K562 (cell line): ENCODE data around the gene DROSHA. TPM values are rescaled to one million over a fixed set of nuclear protein-coding genes. Genes with fewer than 3 reads are reported as not detected.

Source experiments
- ATAC-seq: fragments of 200-7000 bp; cut with Tn5 transposase; 3 replicates; pipeline ENCODE4 v1.9.1; 2020; ENCODE audit warnings: moderate library complexity
- Bru-seq: library from RNA; stranded (reverse); fragments of 400-500 nt; gene quantifications from one replicate; lab custom pipeline; 2021; lab: Mats Ljungman, UMichigan
- BruChase-seq, 2 experiments: library from RNA; stranded (reverse); fragments of 400-500 nt; gene quantifications; one replicate each; lab custom pipeline; 2021; lab: Mats Ljungman, UMichigan
- BruUV-seq: library from RNA; stranded (reverse); fragments of 400-500 nt; replicated peaks from 2 replicates; lab custom pipeline; 2021; lab: Mats Ljungman, UMichigan
- CTCF ChIA-PET: fragments of 300-600 bp; formaldehyde crosslinking; extraction: SDS; loops from one replicate; lab custom pipeline; 2021; ENCODE audit warnings: low intra/inter-chr PET ratio; lab: Yijun Ruan, JAX
- POLR2A ChIA-PET: fragments of 300-600, 350-650 bp; sonication (Branson Sonifier 250); formaldehyde crosslinking; extraction: SDS; loops from one replicate; lab custom pipeline; 2021; ENCODE audit warnings: antibody characterized with exemption, inconsistent platforms; lab: Yijun Ruan, JAX
- DNase-seq, 4 experiments: peaks; one replicate each; pipeline versions ENCODE4 v3.0.0 to v3.0.0-alpha.2; 2011 to 2018; ENCODE audit warnings: low spot score in 3 of 4, mixed read lengths in 3 of 4; ENCODE audit errors: extremely low read depth in 1 of 4
- FAIRE-seq: peaks from 2 replicates; lab custom pipeline; 2011; peaks lifted over from hg19 to GRCh38; lab: Jason Lieb, UNC
- H2AFZ ChIP-seq: 2 replicates; pipeline ENCODE4 v1.6.0; 2011; ENCODE audit warnings: low read depth, low read length, control low read depth, inconsistent platforms
- H3K27ac ChIP-seq: fragments of 200-600 bp; 3 replicates; pipeline ENCODE4 v1.8.0; 2011; ENCODE audit warnings: low read depth, mild to moderate bottlenecking, control low read depth, inconsistent platforms, low read length, moderate library complexity, mixed read lengths; ENCODE audit errors: extremely low read depth
- H3K27me3 ChIP-seq, 2 experiments: fragments of 300-600 bp in 1 of 2; 2 replicates in 1 of 2; 3 replicates in 1 of 2; pipeline versions ENCODE4 v1.6.0 to v1.8.0; 2011; ENCODE audit warnings: inconsistent platforms in 2 of 2, low read length in 2 of 2, mild to moderate bottlenecking in 1 of 2, mixed read lengths in 1 of 2, moderate library complexity in 1 of 2; ENCODE audit not compliant: control insufficient read depth in 2 of 2, insufficient read depth in 2 of 2
- H3K36me3 ChIP-seq: fragments of 300-600 bp; 3 replicates; pipeline ENCODE4 v1.8.0; 2011; ENCODE audit warnings: mild to moderate bottlenecking, low read length, inconsistent platforms; ENCODE audit not compliant: control insufficient read depth, insufficient read depth
- H3K4me1 ChIP-seq, 2 experiments: fragments of 200-600 bp in 1 of 2; replicated peaks in 1 of 2; 2 replicates in 1 of 2; 3 replicates in 1 of 2; pipeline versions ENCODE4 v1.5.1 to v1.8.0; 2011; ENCODE audit warnings: inconsistent platforms in 2 of 2, low read length in 2 of 2, mild to moderate bottlenecking in 1 of 2, mixed read lengths in 1 of 2, moderate library complexity in 1 of 2; ENCODE audit not compliant: control insufficient read depth in 2 of 2, insufficient read depth in 2 of 2
- H3K4me2 ChIP-seq: 2 replicates; pipeline ENCODE4 v1.6.1; 2011; ENCODE audit warnings: low read length, control low read depth, inconsistent platforms, mixed read lengths; ENCODE audit not compliant: insufficient read depth
- H3K4me3 ChIP-seq: fragments of 200-600 bp; sonication (generic), shearing (Covaris generic); 2 replicates; pipeline ENCODE4 v1.5.1; 2016; ENCODE audit warnings: control low read depth, inconsistent platforms
- H3K79me2 ChIP-seq: fragments of 200-600 bp; 3 replicates; pipeline ENCODE4 v1.8.0; 2011; ENCODE audit warnings: low read length, inconsistent platforms; ENCODE audit not compliant: control insufficient read depth, insufficient read depth
- H3K9ac ChIP-seq, 2 experiments: 2 replicates each; pipeline versions ENCODE4 v1.6.0 to v1.6.1; 2011; ENCODE audit warnings: low read depth in 2 of 2, low read length in 2 of 2, control low read depth in 1 of 2, inconsistent platforms in 1 of 2, mild to moderate bottlenecking in 1 of 2, mixed read lengths in 1 of 2; ENCODE audit not compliant: insufficient read depth in 1 of 2
- H3K9me1 ChIP-seq: one replicate; pipeline ENCODE4 v1.6.0; 2011; ENCODE audit warnings: inconsistent platforms, mild to moderate bottlenecking, low read length, moderate library complexity; ENCODE audit not compliant: control insufficient read depth, insufficient read depth
- H3K9me3 ChIP-seq: replicated peaks from 2 replicates; pipeline ENCODE4 v1.5.1; 2011; ENCODE audit warnings: low read depth, low read length, inconsistent platforms; ENCODE audit not compliant: control insufficient read depth, insufficient read depth
- H4K20me1 ChIP-seq: replicated peaks from 2 replicates; pipeline ENCODE4 v1.6.1; 2011; ENCODE audit warnings: low read length, inconsistent platforms, mixed read lengths; ENCODE audit not compliant: control insufficient read depth, insufficient read depth
- CREM ChIP-seq: IDR thresholded peaks from 2 replicates; pipeline ENCODE4 v1.6.1; 2014; ENCODE audit warnings: antibody characterized with exemption, low read depth
- CTCFL ChIP-seq: IDR thresholded peaks from 2 replicates; pipeline ENCODE4 v1.6.1; 2011; ENCODE audit warnings: borderline replicate concordance, low read depth, mild to moderate bottlenecking, moderate library complexity, low read length; ENCODE audit not compliant: insufficient read depth, poor library complexity, severe bottlenecking
- SP1 ChIP-seq: sonication (generic); formaldehyde crosslinking; IDR thresholded peaks from 2 replicates; pipeline ENCODE4 v1.8.1; 2022; ENCODE audit warnings: mild to moderate bottlenecking, missing genetic modification reagents
- UBTF ChIP-seq, 2 experiments: IDR thresholded peaks; 2 replicates each; pipeline ENCODE4 v1.6.1; 2012; ENCODE audit warnings: improper control_type of control experiment in 2 of 2, low read depth in 2 of 2, low read length in 2 of 2, borderline replicate concordance in 1 of 2
- ZNF311 ChIP-seq: fragments of 250-450 bp; sonication (Bioruptor Pico); IDR thresholded peaks from 2 replicates; pipeline ENCODE4 v1.4.0; 2020; ENCODE audit warnings: mild to moderate bottlenecking, moderate library complexity
- WGBS: fragments of 100-300 bp; shearing (Covaris generic); methylation state at CpG from one replicate; pipeline ENCODE4 v1.1.6; 2016; ENCODE audit warnings: low coverage, mixed read lengths; ENCODE audit not compliant: insufficient coverage; ENCODE audit errors: missing lambda C conversion rate; 5-methylcytosine and 5-hydroxymethylcytosine counted together
- in situ Hi-C: fragments of 300-500 bp; cut with MboI; formaldehyde crosslinking; loops from 4 replicates; pipeline ENCODE4 v1.15.0; 2018; ENCODE audit warnings: inconsistent platforms, mixed read lengths
- intact Hi-C: fragments of 100-400 bp; cut with micrococcal nuclease; formaldehyde crosslinking; loops from 2 replicates; pipeline ENCODE4 v1.14.2; 2022
- long read RNA-seq, 3 experiments: library from polyadenylated mRNA in 2 of 3; library from RNA in 1 of 3; unstranded in 2 of 3; stranded (forward) in 1 of 3; transcript quantifications; one replicate each; pipeline ENCODE4 v2.0.0, GENCODE V29; 2019 to 2022
- polyA minus RNA-seq, 3 experiments: library from RNA; depleted of rRNA, polyadenylated mRNA; stranded (reverse); fragments of >200 nt; gene quantifications; 2 replicates each; pipeline ENCODE4 v1.2.3, GENCODE V29; 2011
- polyA plus RNA-seq, 8 experiments: library from polyadenylated mRNA; depleted of rRNA in 4 of 8; stranded (reverse) in 5 of 8; unstranded in 3 of 8; fragments of >200 nt; fragmentation: Nextera tagmentation in 2 of 8; fragmentation: Illumina TruSeq in 1 of 8; extraction: Ambion mirVana in 2 of 8; extraction: Trizol in 1 of 8; gene quantifications; 2 replicates each; pipeline versions ENCODE4 v1.2.1 to v1.2.3, GENCODE V29; 2011 to 2014; ENCODE audit warnings: inconsistent platforms in 1 of 8, missing spikeins in 1 of 8
- total RNA-seq, 7 experiments: library from RNA; depleted of rRNA in 6 of 7; stranded (reverse); fragments of >200 nt in 6 of 7; fragmentation: Illumina TruSeq in 2 of 7; extraction: Trizol in 2 of 7; gene quantifications; 2 replicates each; pipeline versions ENCODE4 v1.2.1 to v1.2.3, GENCODE V29; 2011 to 2021; ENCODE audit warnings: low replicate concordance in 1 of 7

Gene DROSHA
- 199 and 361 TPM in 2 replicates for total RNA-seq (2011; cell fraction: chromatin; rRNA removed; ENCODE audit: low replicate concordance)
- total RNA-seq (2011; cell fraction: nucleolus; rRNA removed): 84.9 and 101 TPM in 2 replicates
- total RNA-seq (2011; cell fraction: nucleoplasm; rRNA removed): 121 and 152 TPM in 2 replicates
- total RNA-seq (2014; rRNA removed): 74.3 and 75.7 TPM in 2 replicates
- total RNA-seq (2014; rRNA removed; fragmentation: Illumina TruSeq; extraction: Trizol): 56.5 and 59.7 TPM in 2 replicates
- 52.8 and 61.4 TPM in 2 replicates for total RNA-seq (2015; rRNA removed; fragmentation: Illumina TruSeq; extraction: Trizol)
- 96.7 and 109 TPM in 2 replicates for total RNA-seq (2021)
- polyA plus RNA-seq (2011; rRNA removed): 68.9 and 75.6 TPM in 2 replicates
- polyA plus RNA-seq (2011; cell fraction: cytosol; rRNA removed): 38.4 and 56.0 TPM in 2 replicates
- 154 and 159 TPM in 2 replicates for polyA plus RNA-seq (2011; cell fraction: nucleus; rRNA removed)
- 41.7 and 67.6 TPM in 2 replicates for polyA plus RNA-seq (2012)
- 59.7 and 71.6 TPM in 2 replicates for polyA plus RNA-seq (2014; fragmentation: Illumina TruSeq; extraction: Trizol)
- polyA plus RNA-seq (2014; fragmentation: Nextera tagmentation; extraction: Ambion mirVana): 10 to 100 TPM; 52.5 to 60.7 TPM
- 62.8 and 96.5 TPM in 2 replicates for polyA plus RNA-seq (2014; rRNA removed)
- 290 and 310 TPM in 2 replicates for polyA minus RNA-seq (2011; rRNA and poly(A)+ RNA removed)
- 46.4 and 69.8 TPM in 2 replicates for polyA minus RNA-seq (2011; cell fraction: cytosol; rRNA and poly(A)+ RNA removed)
- polyA minus RNA-seq (2011; cell fraction: nucleus; rRNA and poly(A)+ RNA removed): 98.0 and 140 TPM in 2 replicates
- Bru-seq, nascent RNA: percentile 88 among the genes with signal in this experiment
- percentile 92 among the genes with signal in this experiment for BruChase-seq, experiment 1, labeled RNA remaining after a 2-hour chase
- BruChase-seq, experiment 2, labeled RNA remaining after a 6-hour chase: percentile 91 among the genes with signal in this experiment
- long read RNA-seq, experiment 1, full-length matches to known transcripts: 2 of 209 reads
- long read RNA-seq, experiment 1, partial matches to known transcripts: 109 of 209 reads
- long read RNA-seq, experiment 1, other reads (novel, unspliced or antisense): 98 of 209 reads
- long read RNA-seq, experiment 2, full-length matches to known transcripts: 9 of 52 reads
- long read RNA-seq, experiment 2, partial matches to known transcripts: 17 of 52 reads
- long read RNA-seq, experiment 2, other reads (novel, unspliced or antisense): 26 of 52 reads
- long read RNA-seq, experiment 3, partial matches to known transcripts: 6 of 9 reads
- long read RNA-seq, experiment 3, other reads (novel, unspliced or antisense): 3 of 9 reads

GRCh38 chr5:31531888-31532547 lies at the start of gene DROSHA, which contains the start of gene C5orf22:
Gene DROSHA (minus strand): TSS chr5:31532093. CDS start chr5:31529059, 3,034 bp downstream.
Gene C5orf22 (plus strand): TSS chr5:31532301. CDS start chr5:31532393, 92 bp downstream.
- H3K4me3 ChIP-seq: peak within 1 kb of the TSS; percentile 94
- WGBS: under 1% methylated on average over 51 of the region's 52 CpGs
- FAIRE-seq (peak; percentile 97), ATAC-seq (peak; percentile 94), DNase-seq (peak; percentile 96 to 98 (median 97))
- H3K27ac ChIP-seq: peak within 1 kb of the TSS; percentile 90
- no TSS peak for BruUV-seq
- no peaks in the 10 kb centered on the region for H3K27me3 ChIP-seq
- peaks cover 13 to 15% of the 10 kb centered on the region in 2 experiments; a peak in 4 of 5 replicates for H3K4me1 ChIP-seq
- no peaks in the 10 kb centered on the region for H4K20me1 ChIP-seq
- H2AFZ ChIP-seq: peak within 1 kb of the TSS; percentile 88
- H3K9me3 ChIP-seq: no peaks in the 10 kb centered on the region
- peaks cover 60% of the 10 kb centered on the region for H3K79me2 ChIP-seq
- peak within 1 kb of the TSS; percentile 91 for H3K4me2 ChIP-seq
- peak within 1 kb of the TSS; percentile 89 to 96 for H3K9ac ChIP-seq
- ChIA-PET POLR2A (interaction anchor here (0.6 to 2.7 kb wide), 14 partner anchors 10 to 1043 kb away, joined by 3 to 29 read pairs (median 3); no protein-coding TSS in a partner anchor), CTCF (no interaction called here)
- intact Hi-C loops (no loop called here), in situ Hi-C loops (no loop called here)
- H3K9me1 ChIP-seq: no peaks in the 10 kb centered on the region
- peaks cover 69% of the 10 kb centered on the region for H3K36me3 ChIP-seq
- TF ChIP-seq SP1 (peak; percentile 33), ZNF311 (CRISPR knock-in tag) (no peak), CREM (peak; percentile 82), CTCFL (peak; percentile 51), UBTF (IDR thresholded peaks at IDR 0.05; ENCODE audit: borderline replicate concordance in 1 of 2, low read depth in 2 of 2, low read length in 2 of 2) (peak; percentile 71 to 79; a peak in 3 of 4 replicates)
